Activated naive CD4-positive, alpha-beta T cell treated with anti-CD3 and anti-CD28 coated beads for 36 hours (primary cell): Measurements from ENCODE around the gene ADORA2B. TPM values are rescaled to one million over a fixed set of nuclear protein-coding genes. Genes with fewer than 3 reads are reported as not detected.

Experiments used
- CTCF ChIA-PET: fragments of 350-600 bp; sonication (Branson Sonifier 250); formaldehyde crosslinking; loops from one replicate; lab custom pipeline; 2021; ENCODE audit warnings: antibody characterized with exemption; lab: Charles Lee
- DNase-seq: peaks from one replicate; pipeline ENCODE4 v3.0.0-alpha.2; 2020
- H3K27ac Mint-ChIP-seq: one replicate; pipeline ENCODE4 v1.8.0; 2021; ENCODE audit warnings: mild to moderate bottlenecking, mixed read lengths
- H3K27me3 Mint-ChIP-seq: one replicate; pipeline ENCODE4 v1.8.0; 2021; ENCODE audit warnings: low read depth, mixed read lengths
- H3K36me3 Mint-ChIP-seq: one replicate; pipeline ENCODE4 v1.8.0; 2021; ENCODE audit warnings: low read depth, mixed read lengths
- H3K4me1 Mint-ChIP-seq: one replicate; pipeline ENCODE4 v1.8.0; 2021; ENCODE audit warnings: low read depth, mixed read lengths
- H3K4me3 Mint-ChIP-seq: one replicate; pipeline ENCODE4 v1.8.0; 2021; ENCODE audit warnings: mild to moderate bottlenecking, moderate library complexity, mixed read lengths
- H3K9me3 Mint-ChIP-seq: one replicate; pipeline ENCODE4 v1.8.0; 2021; ENCODE audit warnings: mixed read lengths
- intact Hi-C: fragments of 100-400 bp; cut with micrococcal nuclease; formaldehyde crosslinking; loops from one replicate; pipeline ENCODE4 v1.15.1; 2023
- total RNA-seq, 2 experiments: library from RNA; stranded (reverse); gene quantifications; one replicate each; pipeline ENCODE4 v1.2.3, GENCODE V29; 2021

The ADORA2B gene
- total RNA-seq, 2 experiments from 2014 or later = 0.12 TPM; not detected in 1

GRCh38 chr17:16003841-16004240 lies 58.9 kb downstream of the ADORA2B start:
- Mint-ChIP-seq H3K4me3 (no peak overlapping the region), H3K27ac (no peak overlapping the region), H3K36me3 (peaks cover 55% of the 10 kb centered on the region), H3K9me3 (no peaks in the 10 kb centered on the region), H3K27me3 (no peaks in the 10 kb centered on the region), H3K4me1 (peaks cover 36% of the 10 kb centered on the region)
- CTCF ChIA-PET = no interaction called here
- intact Hi-C loops = loop anchor here (5.0 kb wide), 1 partner anchor 348 kb away; the partner anchor contains the start of gene CENPV
- no peak for DNase-seq

- intact Hi-C loops = no loop called here
- no peak overlapping the region for H3K27ac Mint-ChIP-seq
- H3K4me1 Mint-ChIP-seq = peaks cover 35% of the 10 kb centered on the region
- H3K36me3 Mint-ChIP-seq = peaks cover 54% of the 10 kb centered on the region
- DNase-seq = no peak
- H3K9me3 Mint-ChIP-seq = no peaks in the 10 kb centered on the region
- H3K27me3 Mint-ChIP-seq = no peaks in the 10 kb centered on the region
- CTCF ChIA-PET = interaction anchor here (0.5 to 1.6 kb wide), 3 partner anchors 15 to 747 kb away, joined by 3 to 5 read pairs (median 3); partner anchors contain the start of gene ADORA2B
- no peak overlapping the region for H3K4me3 Mint-ChIP-seq
Observed at GRCh38 chr17:16005636-16006035, 60.7 kb downstream of the ADORA2B start.

- peak; percentile 17 for DNase-seq
- Mint-ChIP-seq H3K4me1 (peaks cover 21% of the 10 kb centered on the region), H3K4me3 (no peak overlapping the region), H3K36me3 (peaks cover 48% of the 10 kb centered on the region), H3K9me3 (no peaks in the 10 kb centered on the region), H3K27me3 (no peaks in the 10 kb centered on the region), H3K27ac (no peak overlapping the region)
- intact Hi-C loops = no loop called here
- CTCF ChIA-PET = no interaction called here
Observed at GRCh38 chr17:16007439-16007838, 62.5 kb downstream of the ADORA2B start.

DNA sequence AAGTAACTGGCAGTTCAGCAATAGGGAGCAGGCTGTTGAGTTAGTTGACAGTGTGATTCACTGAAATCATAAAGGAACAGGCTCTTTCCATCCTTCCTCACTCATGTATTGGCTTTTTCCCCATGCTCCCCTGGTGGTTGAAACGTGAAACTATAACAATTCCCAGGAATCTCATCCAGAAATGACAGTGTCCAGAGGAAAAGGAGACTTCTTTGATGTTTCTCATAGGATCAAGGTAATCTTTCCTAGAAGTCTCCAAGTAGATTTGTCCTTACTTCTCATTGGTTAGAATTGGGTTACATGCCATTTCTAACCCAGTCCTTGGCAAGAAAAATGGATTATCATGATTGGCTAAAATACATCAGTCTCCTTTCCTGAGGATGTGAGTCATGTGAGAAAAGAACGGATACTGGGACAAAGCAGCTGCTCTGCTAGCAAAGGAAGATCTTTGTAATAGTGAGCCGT lies 69.0 kb downstream of the ADORA2B start:
- H3K27ac Mint-ChIP-seq = no peak overlapping the region
- intact Hi-C loops = no loop called here
- CTCF ChIA-PET = no interaction called here
- peaks cover 8% of the 10 kb centered on the region for H3K4me1 Mint-ChIP-seq
- H3K4me3 Mint-ChIP-seq = no peak overlapping the region
- peaks cover 30% of the 10 kb centered on the region for H3K36me3 Mint-ChIP-seq
- H3K27me3 Mint-ChIP-seq = no peaks in the 10 kb centered on the region
- no peaks in the 10 kb centered on the region for H3K9me3 Mint-ChIP-seq
- DNase-seq = no peak

DNA sequence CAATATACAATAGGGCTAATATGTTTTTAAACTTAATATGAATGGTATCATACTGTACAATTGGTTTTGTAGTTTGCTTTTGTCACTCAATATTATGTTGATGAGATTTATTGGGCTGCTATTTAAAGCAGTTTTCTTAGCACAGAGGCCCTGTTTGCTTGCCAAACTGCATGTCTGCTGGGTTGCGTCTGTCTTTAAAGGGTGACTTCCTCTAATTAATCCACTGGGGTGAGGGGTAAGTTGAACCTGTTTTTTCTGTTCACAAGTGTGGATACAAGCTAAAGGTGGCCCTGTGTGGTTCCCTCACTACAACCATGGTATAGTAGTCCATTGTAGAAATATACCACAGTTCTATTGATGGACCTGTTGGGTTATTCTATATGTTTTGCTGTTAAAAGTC lies 74.4 kb downstream of the ADORA2B start:
- peaks cover 43% of the 10 kb centered on the region for H3K36me3 Mint-ChIP-seq
- peaks cover 18% of the 10 kb centered on the region for H3K4me1 Mint-ChIP-seq
- no peak for DNase-seq
- H3K27ac Mint-ChIP-seq = no peak overlapping the region
- CTCF ChIA-PET = no interaction called here
- intact Hi-C loops = no loop called here
- no peaks in the 10 kb centered on the region for H3K9me3 Mint-ChIP-seq
- no peak overlapping the region for H3K4me3 Mint-ChIP-seq
- no peaks in the 10 kb centered on the region for H3K27me3 Mint-ChIP-seq

DNA sequence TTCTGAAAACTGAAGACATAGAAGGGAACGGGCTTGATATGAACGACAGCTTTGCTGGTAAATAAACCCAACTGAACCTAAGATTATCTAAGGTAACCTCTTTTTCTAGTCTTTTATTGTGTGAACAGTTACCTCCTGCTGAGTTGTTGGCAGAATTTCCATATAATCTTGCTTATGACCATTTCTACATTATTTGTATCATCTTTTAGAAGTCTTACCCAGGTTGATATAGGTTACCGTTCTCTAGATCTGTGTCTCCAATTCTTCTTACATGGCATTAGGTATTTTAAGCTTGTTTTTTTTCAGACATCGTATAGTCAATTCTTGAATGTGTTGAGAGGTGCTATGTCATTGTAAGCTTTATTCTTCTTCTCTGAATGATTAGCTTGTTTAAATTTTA lies 79.0 kb downstream of the ADORA2B start:
- CTCF ChIA-PET = no interaction called here
- no peaks in the 10 kb centered on the region for H3K27me3 Mint-ChIP-seq
- no peaks in the 10 kb centered on the region for H3K9me3 Mint-ChIP-seq
- DNase-seq = no peak
- no peak overlapping the region for H3K4me3 Mint-ChIP-seq
- peaks cover 44% of the 10 kb centered on the region for H3K4me1 Mint-ChIP-seq
- H3K27ac Mint-ChIP-seq = no peak overlapping the region
- H3K36me3 Mint-ChIP-seq = peaks cover 59% of the 10 kb centered on the region
- intact Hi-C loops = no loop called here

GRCh38 chr17:16025202-16025601 lies 80.3 kb downstream of the ADORA2B start:
- DNase-seq = no peak
- Mint-ChIP-seq H3K27ac (peak overlapping the region; percentile 43), H3K36me3 (peaks cover 58% of the 10 kb centered on the region), H3K4me3 (no peak overlapping the region), H3K9me3 (no peaks in the 10 kb centered on the region), H3K27me3 (no peaks in the 10 kb centered on the region), H3K4me1 (peaks cover 51% of the 10 kb centered on the region)
- intact Hi-C loops = loop anchor here (5.0 kb wide), 3 partner anchors 372 to 512 kb away; partner anchors contain the start of gene TRPV2
- CTCF ChIA-PET = no interaction called here

Other genes with a start within 250 kb of the ADORA2B start
- gene ZNF286A, start 245.4 kb upstream of the ADORA2B start, total RNA-seq = 10 to 100 TPM; 20.4 to 26.8 TPM
- under 1 TPM; 0.57 to 0.69 TPM for gene TBC1D26, start 212.8 kb upstream of the ADORA2B start, total RNA-seq
- 10 to 100 TPM in 1 of 2 experiments, 1 to 10 TPM in 1; 8.3 to 10.8 TPM for gene ZSWIM7, start 54.6 kb downstream of the ADORA2B start, total RNA-seq
- 10 to 100 TPM; 18.8 to 20.8 TPM for gene TTC19, start 54.7 kb downstream of the ADORA2B start, total RNA-seq